ENCODE measurements around the gene SSBP3. TPM values are rescaled to one million over a fixed set of nuclear protein-coding genes. Genes with fewer than 3 reads are reported as not detected.

Gene SSBP3
- total RNA-seq, 1 experiment from 2014 or later = 14.1 TPM

GRCh38 chr1:54307305-54307704, 98.9 kb downstream of the SSBP3 start:
- no peak for DNase-seq (ENCODE audit: low spot score)

- DNase-seq (ENCODE audit: low spot score) = no peak
Observed at GRCh38 chr1:54305906-54306514, 100.2 kb downstream of the SSBP3 start.

GRCh38 chr1:54304518-54304917, 101.7 kb downstream of the SSBP3 start:
- DNase-seq (ENCODE audit: low spot score) = no peak

- no peak for DNase-seq (ENCODE audit: low spot score)
Observed at GRCh38 chr1:54302951-54303843, 103.0 kb downstream of the SSBP3 start.

- DNase-seq (ENCODE audit: low spot score) = no peak
Observed at GRCh38 chr1:54302549-54302948, 103.6 kb downstream of the SSBP3 start.

GRCh38 chr1:54301497-54301896, 104.7 kb downstream of the SSBP3 start:
- DNase-seq (ENCODE audit: low spot score) = no peak

GRCh38 chr1:54300401-54300800, 105.8 kb downstream of the SSBP3 start:
- no peak for DNase-seq (ENCODE audit: low spot score)

- no peak for DNase-seq (ENCODE audit: low spot score)
Observed at GRCh38 chr1:54299037-54299436, 107.2 kb downstream of the SSBP3 start.

- DNase-seq (ENCODE audit: low spot score) = no peak
Observed at GRCh38 chr1:54298284-54299033, 107.7 kb downstream of the SSBP3 start.

GRCh38 chr1:54297596-54298283, 108.5 kb downstream of the SSBP3 start:
- no peak for DNase-seq (ENCODE audit: low spot score)

GRCh38 chr1:54296666-54297065, 109.5 kb downstream of the SSBP3 start:
- DNase-seq (ENCODE audit: low spot score) = no peak

GRCh38 chr1:54294887-54295286, 111.3 kb downstream of the SSBP3 start:
- DNase-seq (ENCODE audit: low spot score) = no peak

GRCh38 chr1:54292002-54292911, 113.9 kb downstream of the SSBP3 start:
- no peak for DNase-seq (ENCODE audit: low spot score)

- no peak for DNase-seq (ENCODE audit: low spot score)
Observed at GRCh38 chr1:54291276-54292001, 114.8 kb downstream of the SSBP3 start.

GRCh38 chr1:54290506-54291184, 115.5 kb downstream of the SSBP3 start:
- DNase-seq (ENCODE audit: low spot score) = no peak

GRCh38 chr1:54289712-54290233, 116.4 kb downstream of the SSBP3 start:
- no peak for DNase-seq (ENCODE audit: low spot score)

- DNase-seq (ENCODE audit: low spot score) = no peak
Observed at GRCh38 chr1:54287801-54288211, 118.4 kb downstream of the SSBP3 start.

GRCh38 chr1:54287176-54287650, 119.0 kb downstream of the SSBP3 start:
- peak; percentile 82 for DNase-seq (ENCODE audit: low spot score)

GRCh38 chr1:54285815-54286345, 120.3 kb downstream of the SSBP3 start:
- DNase-seq (ENCODE audit: low spot score) = no peak
